Measurements from ENCODE around the gene ROCK2.

ROCK2 gene

GRCh38 chr2:11363868-11364564 is 19.6 kb upstream of the ROCK2 start:
- no peak for DNase-seq (ENCODE audit: low read depth in 1 of 2, low spot score in 1 of 2)
- TF ChIP-seq JUND (IDR thresholded peaks at IDR 0.05; ENCODE audit: low read depth): no peak
- in situ Hi-C loops (cut with HindIII; ENCODE audit: low pct_unique_long_range_greater_than_20kb, low sequenced_read_pairs): no loop called here

- in situ Hi-C loops (cut with HindIII; ENCODE audit: low pct_unique_long_range_greater_than_20kb, low sequenced_read_pairs): no loop called here
- TF ChIP-seq JUND (IDR thresholded peaks at IDR 0.05; ENCODE audit: low read depth): no peak
- no peak for DNase-seq (ENCODE audit: low read depth in 1 of 2, low spot score in 1 of 2)
Observed at GRCh38 chr2:11359865-11360264, 15.4 kb upstream of the ROCK2 start.

GRCh38 chr2:11357428-11357972 is 13.1 kb upstream of the ROCK2 start:
- in situ Hi-C loops (cut with HindIII; ENCODE audit: low pct_unique_long_range_greater_than_20kb, low sequenced_read_pairs): no loop called here
- TF ChIP-seq JUND (IDR thresholded peaks at IDR 0.05; ENCODE audit: low read depth): no peak
- DNase-seq (ENCODE audit: low read depth in 1 of 2, low spot score in 1 of 2): no peak

GRCh38 chr2:11356764-11357163 is 12.3 kb upstream of the ROCK2 start:
- in situ Hi-C loops (cut with HindIII; ENCODE audit: low pct_unique_long_range_greater_than_20kb, low sequenced_read_pairs): no loop called here
- TF ChIP-seq JUND (IDR thresholded peaks at IDR 0.05; ENCODE audit: low read depth): no peak
- no peak for DNase-seq (ENCODE audit: low read depth in 1 of 2, low spot score in 1 of 2)

- TF ChIP-seq JUND (IDR thresholded peaks at IDR 0.05; ENCODE audit: low read depth): no peak
- in situ Hi-C loops (cut with HindIII; ENCODE audit: low pct_unique_long_range_greater_than_20kb, low sequenced_read_pairs): no loop called here
- no peak for DNase-seq (ENCODE audit: low read depth in 1 of 2, low spot score in 1 of 2)
Observed at GRCh38 chr2:11355194-11356053, 11.0 kb upstream of the ROCK2 start.

- no peak for DNase-seq (ENCODE audit: low read depth in 1 of 2, low spot score in 1 of 2)
- in situ Hi-C loops (cut with HindIII; ENCODE audit: low pct_unique_long_range_greater_than_20kb, low sequenced_read_pairs): no loop called here
- no peak for TF ChIP-seq JUND (IDR thresholded peaks at IDR 0.05; ENCODE audit: low read depth)
Observed at GRCh38 chr2:11354363-11355154, 10.1 kb upstream of the ROCK2 start.

GRCh38 chr2:11352781-11353537 is 8.5 kb upstream of the ROCK2 start:
- in situ Hi-C loops (cut with HindIII; ENCODE audit: low pct_unique_long_range_greater_than_20kb, low sequenced_read_pairs): no loop called here
- no peak for DNase-seq (ENCODE audit: low read depth in 1 of 2, low spot score in 1 of 2)
- no peak for TF ChIP-seq JUND (IDR thresholded peaks at IDR 0.05; ENCODE audit: low read depth)

GRCh38 chr2:11348209-11348749 is 3.8 kb upstream of the ROCK2 start:
- TF ChIP-seq JUND (IDR thresholded peaks at IDR 0.05; ENCODE audit: low read depth): no peak
- in situ Hi-C loops (cut with HindIII; ENCODE audit: low pct_unique_long_range_greater_than_20kb, low sequenced_read_pairs): no loop called here
- DNase-seq (ENCODE audit: low read depth in 1 of 2, low spot score in 1 of 2): no peak

GRCh38 chr2:11347403-11347959 is 3.0 kb upstream of the ROCK2 start:
- TF ChIP-seq JUND (IDR thresholded peaks at IDR 0.05; ENCODE audit: low read depth): no peak
- in situ Hi-C loops (cut with HindIII; ENCODE audit: low pct_unique_long_range_greater_than_20kb, low sequenced_read_pairs): no loop called here

GRCh38 chr2:11346023-11346482 is 1.6 kb upstream of the ROCK2 start:
- in situ Hi-C loops (cut with HindIII; ENCODE audit: low pct_unique_long_range_greater_than_20kb, low sequenced_read_pairs): no loop called here
- TF ChIP-seq JUND (IDR thresholded peaks at IDR 0.05; ENCODE audit: low read depth): no peak

More at GRCh38 chr2:11347403-11347959, 3.0 kb upstream of the ROCK2 start:
- no peak for DNase-seq (ENCODE audit: low read depth in 1 of 2, low spot score in 1 of 2)

GRCh38 chr2:11344956-11345677 is 681 bp upstream of the ROCK2 start:
- peak in 1 of 2 experiments; percentile 16 for DNase-seq (ENCODE audit: low read depth in 1 of 2, low spot score in 1 of 2)
- TF ChIP-seq JUND (IDR thresholded peaks at IDR 0.05; ENCODE audit: low read depth): no peak
- in situ Hi-C loops (cut with HindIII; ENCODE audit: low pct_unique_long_range_greater_than_20kb, low sequenced_read_pairs): no loop called here

More at GRCh38 chr2:11346023-11346482, 1.6 kb upstream of the ROCK2 start:
- DNase-seq (ENCODE audit: low read depth in 1 of 2, low spot score in 1 of 2): no peak

Data from T47D (cell line).